Ramos (cell line): ENCODE data around the gene ACER3.
"Not testable (repeated sequence)": the region's sequence is repeated elsewhere in the genome, so short reads cannot be mapped to it uniquely, and the experiment has no call there.

Source experiments
- in situ Hi-C: fragments of 300-500 bp; cut with MboI; formaldehyde crosslinking; loops from one replicate; pipeline ENCODE4 v1.14.3; 2022; ENCODE audit warnings: low sequenced_read_pairs; ENCODE audit not compliant: unreplicated experiment

The ACER3 gene

GRCh38 chr11:77052518-77052917, 191.8 kb downstream of the ACER3 start:
- in situ Hi-C loops: no loop called here

- in situ Hi-C loops: no loop called here
Observed at GRCh38 chr11:77053217-77054015, 192.7 kb downstream of the ACER3 start.

GRCh38 chr11:77054084-77054483, 193.4 kb downstream of the ACER3 start:
- in situ Hi-C loops: no loop called here

GRCh38 chr11:77055101-77055561, 194.4 kb downstream of the ACER3 start:
- in situ Hi-C loops: no loop called here

GRCh38 chr11:77055913-77056312, 195.2 kb downstream of the ACER3 start:
- in situ Hi-C loops: no loop called here

GRCh38 chr11:77056814-77057402, 196.2 kb downstream of the ACER3 start:
- in situ Hi-C loops: no loop called here

- in situ Hi-C loops: no loop called here
Observed at GRCh38 chr11:77057938-77058474, 197.3 kb downstream of the ACER3 start.

- in situ Hi-C loops: no loop called here
Observed at GRCh38 chr11:77058900-77059299, 198.2 kb downstream of the ACER3 start.

GRCh38 chr11:77059806-77060205, 199.1 kb downstream of the ACER3 start:
- in situ Hi-C loops: no loop called here

- in situ Hi-C loops: no loop called here
Observed at GRCh38 chr11:77060234-77060633, 199.5 kb downstream of the ACER3 start.

- in situ Hi-C loops: not testable (repeated sequence)
Observed at GRCh38 chr11:77061258-77061657, 200.5 kb downstream of the ACER3 start.

- in situ Hi-C loops: no loop called here
Observed at GRCh38 chr11:77062924-77063323, 202.2 kb downstream of the ACER3 start.

GRCh38 chr11:77063407-77063806, 202.7 kb downstream of the ACER3 start:
- in situ Hi-C loops: no loop called here

- in situ Hi-C loops: no loop called here
Observed at GRCh38 chr11:77063861-77064260, 203.1 kb downstream of the ACER3 start.

- in situ Hi-C loops: no loop called here
Observed at GRCh38 chr11:77064648-77065217, 204.0 kb downstream of the ACER3 start.

GRCh38 chr11:77065878-77066228, 205.1 kb downstream of the ACER3 start:
- in situ Hi-C loops: no loop called here

GRCh38 chr11:77066229-77067042, 205.7 kb downstream of the ACER3 start, which contains the start of gene CAPN5:
CAPN5 (plus strand) TSS chr11:77066971; CDS start chr11:77084887, 17,916 bp downstream.
- in situ Hi-C loops: no loop called here

GRCh38 chr11:77067861-77068443, 207.2 kb downstream of the ACER3 start:
- in situ Hi-C loops: no loop called here

- in situ Hi-C loops: no loop called here
Observed at GRCh38 chr11:77068457-77069335, 208.0 kb downstream of the ACER3 start.
